ENCODE measurements around the gene ANTXR1.

GRCh38 chr2:69034845-69035244 is 21.9 kb downstream of the ANTXR1 start:
- no peak for TF ChIP-seq CTCF (IDR thresholded peaks at IDR 0.05)
- TF ChIP-seq GABPA (IDR thresholded peaks at IDR 0.05; ENCODE audit: low read depth): no peak
- no peak for TF ChIP-seq MAX (IDR thresholded peaks at IDR 0.05; ENCODE audit: low read depth)
- TF ChIP-seq FOXM1 (IDR thresholded peaks at IDR 0.05; ENCODE audit: low read depth): no peak
- TF ChIP-seq ZBTB33 (IDR thresholded peaks at IDR 0.05; ENCODE audit: borderline replicate concordance, low read depth): no peak
- TF ChIP-seq REST (IDR thresholded peaks at IDR 0.05; ENCODE audit: low read depth, low read length): no peak
- TF ChIP-seq MXI1 (IDR thresholded peaks at IDR 0.05; ENCODE audit: low read depth, low read length): no peak
- TF ChIP-seq TAF1 (IDR thresholded peaks at IDR 0.05; ENCODE audit: borderline replicate concordance, low read depth, low read length): no peak
- TF ChIP-seq NFIC (IDR thresholded peaks at IDR 0.05; ENCODE audit: borderline replicate concordance): no peak
- TF ChIP-seq RFX5 (IDR thresholded peaks at IDR 0.05; ENCODE audit: low read length): no peak

Measured in SK-N-SH (cell line).